Measurements from ENCODE around the gene C4A. TPM values are rescaled to one million over a fixed set of nuclear protein-coding genes. Genes with fewer than 3 reads are reported as not detected.

C4A gene
- polyA plus RNA-seq, 1 experiment, result 7.5 TPM

DNA sequence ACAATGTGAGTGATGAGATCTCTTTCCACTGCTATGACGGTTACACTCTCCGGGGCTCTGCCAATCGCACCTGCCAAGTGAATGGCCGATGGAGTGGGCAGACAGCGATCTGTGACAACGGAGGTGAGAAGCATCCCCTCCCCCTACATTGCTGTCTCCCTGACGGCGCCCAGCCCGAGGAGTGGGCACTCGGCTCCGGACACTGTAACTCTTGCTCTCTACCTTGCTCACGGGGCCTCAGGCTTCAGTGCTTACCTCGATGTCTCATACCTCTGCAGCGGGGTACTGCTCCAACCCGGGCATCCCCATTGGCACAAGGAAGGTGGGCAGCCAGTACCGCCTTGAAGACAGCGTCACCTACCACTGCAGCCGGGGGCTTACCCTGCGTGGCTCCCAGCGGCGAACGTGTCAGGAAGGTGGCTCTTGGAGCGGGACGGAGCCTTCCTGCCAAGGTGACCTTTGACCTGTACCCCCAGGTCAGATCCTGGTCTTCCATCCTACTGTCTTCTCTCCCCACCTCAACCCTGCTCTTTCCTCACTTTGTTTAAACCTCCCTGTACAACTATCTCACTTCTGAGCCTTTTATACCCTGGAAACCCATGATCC, 34.7 kb upstream of the C4A start:
- Histone ChIP-seq H3K27ac (ENCODE audit: low read depth, low read length) (no peak overlapping the region), H3K4me3 (ENCODE audit: low read depth, low read length) (no peak overlapping the region), H3K9me3 (ENCODE audit: control insufficient read depth, insufficient read depth, low read length) (no peaks in the 10 kb centered on the region; the same call in 1 of the 2 replicates), H3K27me3 (ENCODE audit: control insufficient read depth, insufficient read depth, low read length) (no peaks in the 10 kb centered on the region)
- CTCF ChIA-PET, result no interaction called here
- POLR2A ChIA-PET, result no interaction called here
- TF ChIP-seq CTCF (IDR thresholded peaks at IDR 0.05; ENCODE audit: low read depth, low read length), result no peak
- DNase-seq (ENCODE audit: low read depth, low spot score), result no peak

DNA sequence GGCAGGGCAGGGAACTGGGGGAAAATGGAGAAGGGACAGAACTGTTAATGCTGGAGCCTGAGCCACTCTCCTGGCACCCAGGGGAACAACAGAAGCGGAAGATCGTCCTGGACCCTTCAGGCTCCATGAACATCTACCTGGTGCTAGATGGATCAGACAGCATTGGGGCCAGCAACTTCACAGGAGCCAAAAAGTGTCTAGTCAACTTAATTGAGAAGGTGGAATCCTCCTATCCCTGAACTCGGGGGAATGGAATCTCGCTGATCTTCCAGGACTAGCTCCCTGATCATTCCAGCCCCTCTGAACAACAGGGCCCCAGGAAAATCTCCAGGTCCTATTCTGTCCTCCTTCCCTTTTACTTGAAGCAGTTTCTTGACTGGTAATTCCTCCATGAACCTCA, 34.0 kb upstream of the C4A start:
- H3K27me3 ChIP-seq (ENCODE audit: control insufficient read depth, insufficient read depth, low read length), result no peaks in the 10 kb centered on the region
- H3K9me3 ChIP-seq (ENCODE audit: control insufficient read depth, insufficient read depth, low read length), result no peaks in the 10 kb centered on the region; the same call in 1 of the 2 replicates
- POLR2A ChIA-PET, result no interaction called here
- no peak overlapping the region for H3K4me3 ChIP-seq (ENCODE audit: low read depth, low read length)
- CTCF ChIA-PET, result no interaction called here
- no peak for DNase-seq (ENCODE audit: low read depth, low spot score)
- TF ChIP-seq CTCF (IDR thresholded peaks at IDR 0.05; ENCODE audit: low read depth, low read length), result no peak
- H3K27ac ChIP-seq (ENCODE audit: low read depth, low read length), result no peak overlapping the region

DNA sequence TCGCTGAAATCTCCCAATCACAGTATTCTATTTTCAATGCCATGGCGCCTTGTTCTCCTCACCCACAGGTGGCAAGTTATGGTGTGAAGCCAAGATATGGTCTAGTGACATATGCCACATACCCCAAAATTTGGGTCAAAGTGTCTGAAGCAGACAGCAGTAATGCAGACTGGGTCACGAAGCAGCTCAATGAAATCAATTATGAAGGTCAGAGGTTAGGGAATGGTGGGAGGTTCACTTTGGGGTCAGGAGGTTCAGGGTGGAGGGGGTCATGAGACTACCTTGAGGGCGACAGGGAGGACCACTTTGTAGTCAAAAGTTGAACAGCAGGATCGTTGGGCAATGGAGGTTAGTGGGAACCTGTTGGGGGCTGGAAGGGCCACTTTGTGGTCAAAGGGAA, 33.6 kb upstream of the C4A start:
- H3K9me3 ChIP-seq (ENCODE audit: control insufficient read depth, insufficient read depth, low read length), result no peaks in the 10 kb centered on the region; the same call in 1 of the 2 replicates
- ChIA-PET CTCF (interaction anchor here (0.6 kb wide), 1 partner anchor 51 kb away, joined by 3 read pairs; the partner anchor contains the start of gene EHMT2), POLR2A (no interaction called here)
- H3K27ac ChIP-seq (ENCODE audit: low read depth, low read length), result no peak overlapping the region
- DNase-seq (ENCODE audit: low read depth, low spot score), result no peak
- no peak overlapping the region for H3K4me3 ChIP-seq (ENCODE audit: low read depth, low read length)
- TF ChIP-seq CTCF (IDR thresholded peaks at IDR 0.05; ENCODE audit: low read depth, low read length), result no peak
- no peaks in the 10 kb centered on the region for H3K27me3 ChIP-seq (ENCODE audit: control insufficient read depth, insufficient read depth, low read length)

GRCh38 chr6:31948753-31949413, 33.0 kb upstream of the C4A start:
- ChIA-PET CTCF (interaction anchor here (0.6 to 1.0 kb wide), 2 partner anchors 10 to 51 kb away, joined by 3 to 4 read pairs; partner anchors contain the start of genes EHMT2, NELFE and SKIC2), POLR2A (interaction anchor here (0.6 kb wide), 1 partner anchor 62 kb away, joined by 3 read pairs; no protein-coding TSS in a partner anchor)
- no peak overlapping the region for H3K4me3 ChIP-seq (ENCODE audit: low read depth, low read length)
- DNase-seq (ENCODE audit: low read depth, low spot score), result no peak
- H3K9me3 ChIP-seq (ENCODE audit: control insufficient read depth, insufficient read depth, low read length), result no peaks in the 10 kb centered on the region; the same call in 1 of the 2 replicates
- H3K27me3 ChIP-seq (ENCODE audit: control insufficient read depth, insufficient read depth, low read length), result no peaks in the 10 kb centered on the region
- H3K27ac ChIP-seq (ENCODE audit: low read depth, low read length), result no peak overlapping the region
- TF ChIP-seq CTCF (IDR thresholded peaks at IDR 0.05; ENCODE audit: low read depth, low read length), result no peak

Measured in AG04450 (cell line).